ENCODE results near the gene NINL.
"Not testable (repeated sequence)": the region's sequence is repeated elsewhere in the genome, so short reads cannot be mapped to it uniquely, and the experiment has no call there.

NINL gene

DNA sequence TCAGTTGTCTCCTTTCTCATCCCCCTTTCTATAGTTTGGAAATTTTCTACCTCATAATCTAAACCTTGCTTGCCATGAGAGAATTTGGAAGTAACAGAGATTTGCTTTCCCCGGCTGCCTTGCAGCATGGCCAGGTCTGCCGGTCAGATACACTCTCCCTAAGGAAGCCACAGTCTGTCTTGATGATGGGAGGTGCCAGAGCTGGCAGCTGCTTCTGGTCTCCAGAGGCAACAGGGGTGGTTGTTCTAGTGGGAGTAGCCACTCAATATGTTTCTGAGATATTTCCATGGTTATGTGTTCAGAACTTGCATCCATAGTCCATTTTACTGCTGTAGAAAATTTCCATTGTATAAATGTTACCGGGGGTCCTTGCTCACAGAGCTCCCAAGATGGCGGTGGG is 5.4 kb upstream of the NINL start:
- H3K4me1 ChIP-seq (ENCODE audit: insufficient read depth, low read length); H3K4me3 ChIP-seq (ENCODE audit: low read length); H3K9ac ChIP-seq (ENCODE audit: low read depth, low read length); H3K9me3 ChIP-seq (ENCODE audit: insufficient read depth, low read depth, low read length); H3K36me3 ChIP-seq (ENCODE audit: insufficient read depth, low read length); H3K27me3 ChIP-seq (ENCODE audit: insufficient read depth, low read length); H3K27ac ChIP-seq (ENCODE audit: low read depth, low read length): not testable (repeated sequence)
- WGBS, result 90% methylated on average over 4 of the region's 4 CpGs

DNA sequence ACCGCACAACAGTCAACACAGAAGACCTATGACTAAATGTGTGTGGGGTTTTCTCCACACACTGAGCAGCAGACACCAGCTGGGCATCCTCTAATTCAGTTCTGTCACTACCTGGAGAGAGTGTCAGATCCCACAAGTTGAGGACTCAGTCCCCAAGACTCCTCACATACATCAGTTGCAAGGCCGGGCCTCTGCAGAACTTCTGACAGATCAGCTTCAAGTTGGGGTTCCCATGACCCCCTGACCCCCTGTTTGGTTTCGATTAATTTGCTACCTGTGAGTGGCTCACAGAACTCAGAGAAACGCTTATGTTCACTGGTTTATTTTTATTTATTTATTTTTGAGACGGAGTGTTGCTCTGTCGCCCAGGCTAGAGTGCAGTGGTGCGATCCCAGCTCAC is 3.2 kb upstream of the NINL start:
- no peaks in the 10 kb centered on the region for H3K36me3 ChIP-seq (ENCODE audit: insufficient read depth, low read length)
- WGBS, result 95% methylated on average over 7 of the region's 7 CpGs
- no peaks in the 10 kb centered on the region for H3K9me3 ChIP-seq (ENCODE audit: insufficient read depth, low read depth, low read length)
- no peak overlapping the region for H3K9ac ChIP-seq (ENCODE audit: low read depth, low read length)
- H3K4me3 ChIP-seq (ENCODE audit: low read length), result no peak overlapping the region
- H3K27me3 ChIP-seq (ENCODE audit: insufficient read depth, low read length), result no peaks in the 10 kb centered on the region
- no peaks in the 10 kb centered on the region for H3K4me1 ChIP-seq (ENCODE audit: insufficient read depth, low read length)
- H3K27ac ChIP-seq (ENCODE audit: low read depth, low read length), result no peak overlapping the region

DNA sequence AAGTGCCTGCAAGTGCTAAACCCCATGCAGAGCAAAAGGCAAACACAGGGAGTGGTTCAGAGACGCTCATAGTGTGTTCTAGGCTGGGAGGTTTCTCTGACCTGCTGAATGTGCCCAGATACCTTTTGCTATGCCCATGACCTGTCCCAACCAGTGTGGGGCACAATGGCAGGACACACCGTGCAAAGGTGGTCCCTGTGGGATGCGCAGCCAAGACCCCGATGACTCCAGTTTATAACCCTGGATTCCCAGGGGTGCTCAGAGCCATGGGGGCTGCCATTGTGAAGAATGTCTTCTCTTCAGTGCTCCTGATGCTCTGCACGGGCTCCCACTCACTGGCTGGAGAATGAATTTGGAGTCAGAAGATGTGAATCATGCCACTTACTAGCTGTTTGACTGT is 2.2 kb upstream of the NINL start:
- 82% methylated on average over 5 of the region's 5 CpGs for WGBS
- H3K27ac ChIP-seq (ENCODE audit: low read depth, low read length), result no peak overlapping the region
- no peaks in the 10 kb centered on the region for H3K36me3 ChIP-seq (ENCODE audit: insufficient read depth, low read length)
- no peak overlapping the region for H3K9ac ChIP-seq (ENCODE audit: low read depth, low read length)
- no peaks in the 10 kb centered on the region for H3K9me3 ChIP-seq (ENCODE audit: insufficient read depth, low read depth, low read length)
- H3K4me1 ChIP-seq (ENCODE audit: insufficient read depth, low read length), result no peaks in the 10 kb centered on the region
- H3K27me3 ChIP-seq (ENCODE audit: insufficient read depth, low read length), result no peaks in the 10 kb centered on the region
- no peak overlapping the region for H3K4me3 ChIP-seq (ENCODE audit: low read length)

DNA sequence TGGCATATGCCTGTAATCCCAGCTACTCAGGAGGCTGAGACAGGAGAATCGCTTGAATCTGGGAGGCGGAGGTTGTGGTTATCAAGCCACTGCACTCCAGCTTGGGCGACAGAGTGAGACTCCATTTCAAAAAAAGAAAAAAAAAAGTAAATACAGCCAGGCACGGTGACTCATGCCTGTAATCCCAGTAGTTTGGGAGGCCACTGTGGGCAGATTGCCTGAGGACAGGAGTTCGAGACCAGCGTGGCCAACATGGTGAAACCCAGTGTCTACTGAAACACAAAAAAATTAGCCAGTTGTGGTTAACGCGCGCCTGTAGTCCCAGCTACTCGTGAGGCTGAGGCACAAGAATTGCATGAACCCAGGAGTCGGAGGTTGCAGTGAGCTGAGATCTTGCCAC is 1.5 kb upstream of the NINL start:
- no peaks in the 10 kb centered on the region for H3K36me3 ChIP-seq (ENCODE audit: insufficient read depth, low read length)
- H3K4me1 ChIP-seq (ENCODE audit: insufficient read depth, low read length), result no peaks in the 10 kb centered on the region
- no peak overlapping the region for H3K4me3 ChIP-seq (ENCODE audit: low read length)
- no peak overlapping the region for H3K27ac ChIP-seq (ENCODE audit: low read depth, low read length)
- H3K9ac ChIP-seq (ENCODE audit: low read depth, low read length), result no peak overlapping the region
- WGBS, result 90% methylated on average over 11 of the region's 11 CpGs
- H3K27me3 ChIP-seq (ENCODE audit: insufficient read depth, low read length), result no peaks in the 10 kb centered on the region
- H3K9me3 ChIP-seq (ENCODE audit: insufficient read depth, low read depth, low read length), result no peaks in the 10 kb centered on the region

DNA sequence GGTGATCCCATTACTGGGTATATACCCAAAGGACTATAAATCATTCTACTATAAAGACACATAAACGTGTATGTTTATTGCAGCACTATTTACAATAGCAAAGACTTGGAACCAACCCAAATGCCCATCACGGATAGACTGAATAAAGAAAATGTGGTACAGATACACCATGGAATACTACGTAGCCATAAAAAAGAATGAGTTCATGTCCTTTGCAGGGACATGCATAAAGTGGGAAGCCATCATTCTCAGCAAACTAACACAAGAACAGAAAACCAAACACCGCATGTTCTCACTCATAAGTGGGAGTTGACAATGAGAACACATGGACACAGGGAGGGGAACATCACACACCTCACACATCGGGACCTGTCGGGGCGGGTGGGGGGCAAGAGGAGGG is 1.7 kb downstream of the NINL start:
- WGBS, result 96% methylated on average over 4 of the region's 7 CpGs
- not testable (repeated sequence) for H3K4me3 ChIP-seq (ENCODE audit: low read length)

DNA sequence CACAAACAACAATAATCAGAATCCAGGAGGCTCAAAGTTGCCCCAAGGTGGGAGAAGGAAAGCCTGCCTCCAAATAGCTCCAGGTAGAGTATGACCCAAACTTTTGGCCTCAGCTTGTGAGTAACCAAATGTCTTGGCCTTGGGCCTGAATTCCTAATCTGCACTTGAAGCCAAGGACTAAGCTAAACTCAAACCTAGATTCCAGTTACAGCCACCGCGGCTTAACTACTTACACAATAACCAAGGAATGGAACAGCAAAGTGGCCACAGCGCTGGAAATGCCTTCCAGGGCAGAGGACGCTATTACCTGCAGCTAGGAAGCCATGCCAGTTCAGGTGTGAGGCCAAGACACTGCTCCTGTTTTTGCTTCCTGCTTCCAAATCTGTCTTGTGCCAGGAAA is 4.6 kb downstream of the NINL start:
- WGBS, result 85% methylated on average over 4 of the region's 4 CpGs
- H3K27ac ChIP-seq (ENCODE audit: low read depth, low read length), result no peak overlapping the region
- H3K36me3 ChIP-seq (ENCODE audit: insufficient read depth, low read length), result peaks cover 13% of the 10 kb centered on the region; the same call in 1 of the 2 replicates
- no peak overlapping the region for H3K9ac ChIP-seq (ENCODE audit: low read depth, low read length)
- peaks cover 11% of the 10 kb centered on the region; the same call in 1 of the 2 replicates for H3K4me1 ChIP-seq (ENCODE audit: insufficient read depth, low read length)
- no peaks in the 10 kb centered on the region for H3K9me3 ChIP-seq (ENCODE audit: insufficient read depth, low read depth, low read length)
- no peak overlapping the region for H3K4me3 ChIP-seq (ENCODE audit: low read length)
- no peaks in the 10 kb centered on the region for H3K27me3 ChIP-seq (ENCODE audit: insufficient read depth, low read length)

More for the DNA sequence above, 1.7 kb downstream of the NINL start:
- peaks cover 13% of the 10 kb centered on the region; the same call in 1 of the 2 replicates for H3K36me3 ChIP-seq (ENCODE audit: insufficient read depth, low read length)
- H3K9me3 ChIP-seq (ENCODE audit: insufficient read depth, low read depth, low read length); H3K9ac ChIP-seq (ENCODE audit: low read depth, low read length); H3K27ac ChIP-seq (ENCODE audit: low read depth, low read length); H3K27me3 ChIP-seq (ENCODE audit: insufficient read depth, low read length): not testable (repeated sequence)
- H3K4me1 ChIP-seq (ENCODE audit: insufficient read depth, low read length), result peaks cover 11% of the 10 kb centered on the region; the same call in 1 of the 2 replicates

DNA sequence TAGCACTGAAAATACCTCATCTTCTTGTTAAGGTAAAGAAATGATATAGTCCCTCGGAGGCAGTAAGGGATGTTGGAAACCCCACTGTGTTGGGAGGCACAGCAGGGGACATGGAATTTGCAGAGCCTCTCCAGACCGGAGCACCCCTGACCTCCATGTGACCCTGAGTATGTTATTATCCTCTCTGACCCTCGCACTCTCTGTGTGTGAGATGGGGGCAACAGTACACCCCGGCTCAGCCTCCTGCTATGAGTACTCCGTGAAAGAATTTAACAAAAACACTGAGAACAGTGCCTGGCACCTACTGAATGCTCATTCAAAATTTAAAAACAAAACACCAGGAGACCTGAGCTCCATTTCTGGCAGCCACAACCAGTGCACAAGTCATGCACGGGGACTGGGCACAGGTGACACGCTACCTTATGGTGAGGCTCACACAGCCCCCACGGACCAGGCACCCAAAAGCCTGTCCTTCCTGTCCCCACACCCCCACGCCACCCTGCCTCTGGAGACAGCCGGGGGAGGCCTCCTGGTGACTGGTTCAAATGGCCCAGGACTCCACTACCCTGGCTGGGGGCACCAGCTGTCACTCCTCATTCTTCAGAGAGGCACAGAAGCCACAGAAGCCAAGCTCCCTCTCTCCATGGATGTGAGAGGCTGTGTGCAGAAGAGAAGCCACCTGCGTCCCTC is 6.1 kb downstream of the NINL start:
- Histone ChIP-seq H3K27ac (ENCODE audit: low read depth, low read length) (no peak overlapping the region), H3K9ac (ENCODE audit: low read depth, low read length) (no peak overlapping the region)

DNA sequence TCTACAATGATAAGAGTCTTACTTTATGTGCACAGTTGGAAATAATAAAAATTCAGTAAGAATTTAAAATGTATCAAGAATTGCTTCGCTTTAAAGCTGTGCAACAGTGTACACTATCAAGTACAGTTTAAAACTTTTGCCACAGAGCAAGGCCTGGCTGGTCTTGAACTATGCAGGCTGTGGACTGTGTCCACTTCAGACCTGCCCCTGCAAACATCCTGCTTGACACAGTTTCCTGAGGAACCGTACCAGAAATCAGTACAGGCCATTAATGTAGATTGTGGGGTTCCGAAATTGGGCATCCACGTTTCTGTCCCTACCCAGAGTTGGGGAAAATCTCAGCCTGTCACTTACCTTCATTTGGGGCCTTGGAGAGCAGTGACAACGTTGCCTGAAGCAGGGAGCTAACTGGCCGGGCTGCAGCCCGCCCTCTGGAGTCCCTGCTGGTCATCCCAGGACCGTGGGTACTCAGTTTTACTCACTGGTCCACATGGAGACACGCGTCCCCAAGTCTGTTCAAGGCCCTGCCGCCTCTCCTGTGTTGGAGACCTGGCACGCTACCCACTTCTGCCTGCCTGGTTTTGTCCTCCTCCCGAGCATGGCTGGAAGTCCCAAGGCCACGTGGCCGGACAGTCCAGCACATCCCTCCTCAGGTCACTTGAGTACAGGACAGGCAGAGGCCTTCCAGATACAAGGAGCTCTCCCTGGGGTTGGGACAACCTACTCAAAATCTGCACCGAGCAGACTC is 8.4 kb downstream of the NINL start:
- Histone ChIP-seq H3K9me3 (ENCODE audit: insufficient read depth, low read depth, low read length) (no peaks in the 10 kb centered on the region), H3K27me3 (ENCODE audit: insufficient read depth, low read length) (no peaks in the 10 kb centered on the region), H3K4me1 (ENCODE audit: insufficient read depth, low read length) (peaks cover 14% of the 10 kb centered on the region; the same call in 1 of the 2 replicates), H3K27ac (ENCODE audit: low read depth, low read length) (no peak overlapping the region), H3K9ac (ENCODE audit: low read depth, low read length) (no peak overlapping the region), H3K4me3 (ENCODE audit: low read length) (no peak overlapping the region), H3K36me3 (ENCODE audit: insufficient read depth, low read length) (peaks cover 13% of the 10 kb centered on the region; the same call in 1 of the 2 replicates)
- WGBS, result 95% methylated on average over 15 of the region's 16 CpGs

More for the DNA sequence above, 6.1 kb downstream of the NINL start:
- Histone ChIP-seq H3K36me3 (ENCODE audit: insufficient read depth, low read length) (peaks cover 13% of the 10 kb centered on the region; the same call in 1 of the 2 replicates), H3K4me3 (ENCODE audit: low read length) (no peak overlapping the region), H3K4me1 (ENCODE audit: insufficient read depth, low read length) (peaks cover 11% of the 10 kb centered on the region; the same call in 1 of the 2 replicates), H3K9me3 (ENCODE audit: insufficient read depth, low read depth, low read length) (no peaks in the 10 kb centered on the region), H3K27me3 (ENCODE audit: insufficient read depth, low read length) (no peaks in the 10 kb centered on the region)
- WGBS, result 67% methylated on average over 11 of the region's 11 CpGs

DNA sequence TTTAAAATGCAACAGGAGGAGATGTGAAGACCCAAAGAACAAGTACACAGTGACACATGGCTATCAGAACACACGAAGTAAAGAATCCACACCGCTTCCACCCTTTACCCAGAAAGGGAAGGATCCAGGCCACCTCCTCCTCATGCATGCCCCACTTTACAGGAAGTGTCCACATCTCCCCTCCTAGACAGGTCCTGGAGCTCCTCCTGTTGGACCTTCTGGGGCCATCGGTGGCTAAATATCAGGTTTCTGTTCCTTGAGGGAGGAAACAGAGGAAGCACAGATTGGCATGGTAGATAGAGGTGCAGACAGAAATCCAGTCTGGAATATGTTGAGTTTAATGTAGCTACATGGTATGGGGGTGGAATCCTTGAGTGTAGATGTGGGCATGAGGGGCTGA is 10.9 kb downstream of the NINL start:
- H3K27ac ChIP-seq (ENCODE audit: low read depth, low read length), result no peak overlapping the region
- H3K36me3 ChIP-seq (ENCODE audit: insufficient read depth, low read length), result 0 out of 2 replicates have a peak, but pooled peaks cover 7% of the 10 kb centered on the region
- no peak overlapping the region for H3K9ac ChIP-seq (ENCODE audit: low read depth, low read length)
- WGBS, result 87% methylated on average over 3 of the region's 3 CpGs
- H3K4me1 ChIP-seq (ENCODE audit: insufficient read depth, low read length), result peaks cover 11% of the 10 kb centered on the region; the same call in 1 of the 2 replicates
- no peaks in the 10 kb centered on the region for H3K9me3 ChIP-seq (ENCODE audit: insufficient read depth, low read depth, low read length)
- H3K4me3 ChIP-seq (ENCODE audit: low read length), result no peak overlapping the region
- no peaks in the 10 kb centered on the region for H3K27me3 ChIP-seq (ENCODE audit: insufficient read depth, low read length)

DNA sequence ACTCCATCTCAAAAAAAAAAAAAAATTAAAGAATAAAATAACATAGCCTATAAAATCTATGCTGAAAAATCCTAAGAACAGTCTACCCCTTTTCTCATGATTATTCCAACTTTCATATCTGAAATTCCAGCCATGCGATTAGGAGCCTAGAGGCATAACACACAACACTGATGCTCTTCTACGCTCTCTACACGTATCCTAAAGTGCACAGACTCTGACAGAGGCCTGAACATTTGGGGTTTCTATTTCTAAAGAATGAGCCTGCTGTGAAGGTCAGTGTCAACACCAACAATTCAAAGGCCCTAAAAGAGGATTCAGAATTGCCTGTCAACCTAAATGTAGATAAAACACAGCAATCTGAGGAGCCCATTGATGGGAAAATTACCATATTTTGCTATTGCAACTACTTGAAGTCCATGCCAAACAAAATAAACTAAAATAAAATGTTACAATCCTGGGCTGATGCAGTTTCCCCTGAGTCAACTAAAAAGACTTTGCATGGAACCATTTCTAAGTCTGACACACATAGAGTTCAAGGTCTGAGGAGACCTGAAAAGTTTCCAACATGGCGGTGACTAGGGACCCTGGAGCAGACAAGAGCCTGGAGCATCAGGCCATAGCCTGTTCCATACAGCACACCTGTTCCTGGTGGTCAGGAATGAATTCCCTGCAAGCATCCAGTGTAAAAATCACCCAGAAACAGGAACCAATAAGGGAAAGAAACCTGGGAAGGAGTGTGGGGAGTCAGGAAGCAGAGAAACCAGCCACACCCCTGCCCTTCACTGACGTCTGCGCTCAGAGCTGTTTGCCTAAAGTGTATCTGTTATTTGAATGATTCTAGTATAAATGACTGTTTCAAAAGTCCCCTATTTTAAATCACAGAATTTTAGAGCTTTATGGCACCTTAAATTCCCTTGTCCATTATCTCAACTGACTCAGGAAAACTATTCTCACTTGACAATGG is 11.8 kb downstream of the NINL start:
- Histone ChIP-seq H3K27me3 (ENCODE audit: insufficient read depth, low read length) (no peaks in the 10 kb centered on the region), H3K4me3 (ENCODE audit: low read length) (no peak overlapping the region), H3K4me1 (ENCODE audit: insufficient read depth, low read length) (0 out of 2 replicates have a peak, but pooled peaks cover 4% of the 10 kb centered on the region), H3K9ac (ENCODE audit: low read depth, low read length) (no peak overlapping the region), H3K27ac (ENCODE audit: low read depth, low read length) (no peak overlapping the region), H3K9me3 (ENCODE audit: insufficient read depth, low read depth, low read length) (no peaks in the 10 kb centered on the region), H3K36me3 (ENCODE audit: insufficient read depth, low read length) (0 out of 2 replicates have a peak, but pooled peaks cover 3% of the 10 kb centered on the region)
- 88% methylated on average over 4 of the region's 6 CpGs for WGBS

All from HUES64 (cell line).